ENCODE data around the gene RABL2A.
"Not testable (repeated sequence)": the region's sequence is repeated elsewhere in the genome, so short reads cannot be mapped to it uniquely, and the experiment has no call there.

The RABL2A gene

DNA sequence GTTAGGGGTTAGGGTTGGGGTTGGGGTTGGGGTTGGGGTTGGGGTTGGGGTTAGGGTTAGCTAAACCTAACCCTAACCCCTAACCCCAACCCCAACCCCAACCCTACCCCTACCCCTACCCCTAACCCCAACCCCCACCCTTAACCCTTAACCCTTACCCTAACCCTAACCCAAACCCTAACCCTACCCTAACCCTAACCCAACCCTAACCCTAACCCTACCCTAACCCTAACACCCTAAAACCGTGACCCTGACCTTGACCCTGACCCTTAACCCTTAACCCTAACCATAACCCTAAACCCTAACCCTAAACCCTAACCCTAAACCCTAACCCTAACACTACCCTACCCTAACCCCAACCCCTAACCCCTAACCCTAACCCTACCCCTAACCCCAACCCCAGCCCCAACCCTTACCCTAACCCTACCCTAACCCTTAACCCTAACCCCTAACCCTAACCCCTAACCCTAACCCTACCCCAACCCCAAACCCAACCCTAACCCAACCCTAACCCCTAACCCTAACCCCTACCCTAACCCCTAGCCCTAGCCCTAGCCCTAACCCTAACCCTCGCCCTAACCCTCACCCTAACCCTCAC, 24.1 kb upstream of the RABL2A start:
- TF ChIP-seq, protein P1, sequence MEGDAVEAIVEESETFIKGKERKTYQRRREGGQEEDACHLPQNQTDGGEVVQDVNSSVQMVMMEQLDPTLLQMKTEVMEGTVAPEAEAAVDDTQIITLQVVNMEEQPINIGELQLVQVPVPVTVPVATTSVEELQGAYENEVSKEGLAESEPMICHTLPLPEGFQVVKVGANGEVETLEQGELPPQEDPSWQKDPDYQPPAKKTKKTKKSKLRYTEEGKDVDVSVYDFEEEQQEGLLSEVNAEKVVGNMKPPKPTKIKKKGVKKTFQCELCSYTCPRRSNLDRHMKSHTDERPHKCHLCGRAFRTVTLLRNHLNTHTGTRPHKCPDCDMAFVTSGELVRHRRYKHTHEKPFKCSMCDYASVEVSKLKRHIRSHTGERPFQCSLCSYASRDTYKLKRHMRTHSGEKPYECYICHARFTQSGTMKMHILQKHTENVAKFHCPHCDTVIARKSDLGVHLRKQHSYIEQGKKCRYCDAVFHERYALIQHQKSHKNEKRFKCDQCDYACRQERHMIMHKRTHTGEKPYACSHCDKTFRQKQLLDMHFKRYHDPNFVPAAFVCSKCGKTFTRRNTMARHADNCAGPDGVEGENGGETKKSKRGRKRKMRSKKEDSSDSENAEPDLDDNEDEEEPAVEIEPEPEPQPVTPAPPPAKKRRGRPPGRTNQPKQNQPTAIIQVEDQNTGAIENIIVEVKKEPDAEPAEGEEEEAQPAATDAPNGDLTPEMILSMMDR (conservative IDR thresholded peaks at IDR 0.05; ENCODE audit: low read length), result no peak
- TF ChIP-seq EZH2phosphoT487 (IDR thresholded peaks at IDR 0.05; ENCODE audit: borderline replicate concordance), result no peak
- peak overlapping the region; percentile 70 for H3K4me3 ChIP-seq (ENCODE audit: low read length, poor library complexity, severe bottlenecking)
- no peaks in the 10 kb centered on the region for H3K36me3 ChIP-seq (ENCODE audit: insufficient read depth, low read length)
- H3K79me2 ChIP-seq (ENCODE audit: insufficient read depth, low read length), result no peaks in the 10 kb centered on the region
- H3K9me3 ChIP-seq (ENCODE audit: insufficient read depth, low read depth, low read length), result no peaks in the 10 kb centered on the region
- H3K9me2 ChIP-seq (replicated peaks; ENCODE audit: low read depth, low read length), result no peaks in the 10 kb centered on the region
- H3F3A ChIP-seq (ENCODE audit: low read depth), result no peaks in the 10 kb centered on the region
- no peaks in the 10 kb centered on the region for H3K4me1 ChIP-seq (ENCODE audit: insufficient read depth, low read length, poor library complexity, severe bottlenecking)
- no peaks in the 10 kb centered on the region for H3K27me3 ChIP-seq (ENCODE audit: insufficient read depth, low read length, poor library complexity, severe bottlenecking)
- peak overlapping the region; percentile 57; the same call in 1 of the 2 replicates for H2AFZ ChIP-seq (ENCODE audit: low read length)
- peak overlapping the region; percentile 45 for H3K4me2 ChIP-seq (ENCODE audit: low read depth, low read length, poor library complexity, severe bottlenecking)
- H3K9ac ChIP-seq (ENCODE audit: low read depth, low read length, poor library complexity, severe bottlenecking), result no peak overlapping the region
- no peaks in the 10 kb centered on the region for H4K20me1 ChIP-seq (ENCODE audit: insufficient read depth, low read length, poor library complexity, severe bottlenecking)

DNA sequence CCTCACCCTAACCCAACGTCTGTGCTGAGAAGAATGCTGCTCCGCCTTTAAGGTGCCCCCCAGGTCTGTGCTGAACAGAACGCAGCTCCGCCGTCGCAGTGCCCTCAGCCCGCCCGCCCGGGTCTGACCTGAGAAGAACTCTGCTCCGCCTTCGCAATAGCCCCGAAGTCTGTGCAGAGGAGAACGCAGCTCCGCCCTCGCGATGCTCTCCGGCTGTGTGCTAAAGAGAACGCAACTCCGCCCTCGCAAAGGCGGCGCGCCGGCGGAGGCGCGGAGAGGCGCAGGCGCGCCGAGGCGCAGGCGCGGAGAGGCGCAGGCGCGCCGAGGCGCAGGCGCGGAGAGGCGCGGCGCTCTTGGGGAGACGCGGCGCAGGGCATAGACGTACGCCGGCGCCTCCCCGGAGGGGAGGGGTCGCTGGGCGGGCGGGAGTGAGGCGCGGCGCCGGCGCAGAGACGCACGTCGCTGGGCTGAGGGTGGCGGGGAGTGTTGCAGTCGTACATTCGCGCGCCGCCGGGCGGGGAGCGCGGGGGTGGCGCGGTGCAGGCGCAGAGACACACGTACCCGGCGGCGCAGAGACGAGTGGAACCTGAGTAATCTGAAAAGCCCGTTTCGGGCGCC, 23.5 kb upstream of the RABL2A start:
- H3K9me3 ChIP-seq (ENCODE audit: insufficient read depth, low read depth, low read length); H3K79me2 ChIP-seq (ENCODE audit: insufficient read depth, low read length); H3K27me3 ChIP-seq (ENCODE audit: insufficient read depth, low read length, poor library complexity, severe bottlenecking); H3F3A ChIP-seq (ENCODE audit: low read depth); H4K20me1 ChIP-seq (ENCODE audit: insufficient read depth, low read length, poor library complexity, severe bottlenecking); H3K4me1 ChIP-seq (ENCODE audit: insufficient read depth, low read length, poor library complexity, severe bottlenecking); H3K36me3 ChIP-seq (ENCODE audit: insufficient read depth, low read length); H3K9me2 ChIP-seq (replicated peaks; ENCODE audit: low read depth, low read length): not testable (repeated sequence)
- Histone ChIP-seq H3K9ac (ENCODE audit: low read depth, low read length, poor library complexity, severe bottlenecking) (peak overlapping the region; percentile 66), H3K4me2 (ENCODE audit: low read depth, low read length, poor library complexity, severe bottlenecking) (peak overlapping the region; percentile 45), H2AFZ (ENCODE audit: low read length) (peak overlapping the region; percentile 80; the same call in 1 of the 2 replicates), H3K4me3 (ENCODE audit: low read length, poor library complexity, severe bottlenecking) (peak overlapping the region; percentile 70)

DNA sequence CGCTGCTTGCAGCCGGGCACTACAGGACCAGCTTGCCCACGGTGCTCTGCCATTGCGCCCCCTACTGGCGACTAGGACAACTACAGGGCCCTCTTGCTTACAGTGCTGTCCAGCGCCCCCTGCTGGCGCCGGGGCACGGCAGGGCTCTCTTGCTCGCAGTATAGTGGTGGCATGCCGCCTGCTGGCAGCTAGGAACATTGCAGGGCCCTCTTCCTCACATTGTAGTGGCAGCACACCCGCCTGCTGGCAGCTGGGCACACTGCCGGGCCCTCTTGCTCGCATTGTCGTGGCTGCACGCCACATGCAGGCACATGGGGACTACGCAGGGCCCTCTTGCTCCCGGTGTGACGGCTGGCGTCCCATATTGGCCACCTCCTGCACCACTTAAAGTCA, 23.0 kb upstream of the RABL2A start:
- TF ChIP-seq, protein P1 (conservative IDR thresholded peaks at IDR 0.05; ENCODE audit: low read length), result peak; percentile 87
- Histone ChIP-seq H3K9ac (ENCODE audit: low read depth, low read length, poor library complexity, severe bottlenecking) (peak overlapping the region; percentile 66), H3K4me3 (ENCODE audit: low read length, poor library complexity, severe bottlenecking) (peak overlapping the region; percentile 70), H2AFZ (ENCODE audit: low read length) (peak overlapping the region; percentile 80; the same call in 1 of the 2 replicates), H3K4me2 (ENCODE audit: low read depth, low read length, poor library complexity, severe bottlenecking) (peak overlapping the region; percentile 54)
- H3K79me2 ChIP-seq (ENCODE audit: insufficient read depth, low read length); H3K9me3 ChIP-seq (ENCODE audit: insufficient read depth, low read depth, low read length); H3K9me2 ChIP-seq (replicated peaks; ENCODE audit: low read depth, low read length); H3K36me3 ChIP-seq (ENCODE audit: insufficient read depth, low read length); H3K27me3 ChIP-seq (ENCODE audit: insufficient read depth, low read length, poor library complexity, severe bottlenecking); H4K20me1 ChIP-seq (ENCODE audit: insufficient read depth, low read length, poor library complexity, severe bottlenecking); H3K4me1 ChIP-seq (ENCODE audit: insufficient read depth, low read length, poor library complexity, severe bottlenecking); H3F3A ChIP-seq (ENCODE audit: low read depth): not testable (repeated sequence)

DNA sequence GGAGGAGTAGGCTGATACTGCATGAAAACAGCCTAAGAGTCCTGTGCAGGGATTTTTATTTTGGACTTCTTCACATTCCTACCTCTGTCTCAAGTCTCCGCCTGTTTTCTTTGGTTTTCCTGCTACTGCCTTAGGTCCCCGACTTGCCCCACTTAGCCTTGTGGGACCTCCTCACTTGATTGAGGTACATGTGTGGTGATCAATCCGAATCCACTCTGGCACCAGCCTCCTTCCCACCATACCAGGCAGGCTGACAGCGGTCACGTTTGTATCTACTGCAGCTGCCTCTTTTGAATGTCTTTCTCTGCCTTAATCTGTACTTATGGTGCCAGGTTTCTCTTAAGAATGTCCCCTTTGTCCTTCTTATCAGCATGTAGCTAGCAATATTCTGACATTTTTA, 22.4 kb upstream of the RABL2A start:
- not testable (repeated sequence) for H3K79me2 ChIP-seq (ENCODE audit: insufficient read depth, low read length); H3K9me2 ChIP-seq (replicated peaks; ENCODE audit: low read depth, low read length); H3K4me1 ChIP-seq (ENCODE audit: insufficient read depth, low read length, poor library complexity, severe bottlenecking); H3K9me3 ChIP-seq (ENCODE audit: insufficient read depth, low read depth, low read length); H3K36me3 ChIP-seq (ENCODE audit: insufficient read depth, low read length); H4K20me1 ChIP-seq (ENCODE audit: insufficient read depth, low read length, poor library complexity, severe bottlenecking); H3K27me3 ChIP-seq (ENCODE audit: insufficient read depth, low read length, poor library complexity, severe bottlenecking); H3F3A ChIP-seq (ENCODE audit: low read depth); H2AFZ ChIP-seq (ENCODE audit: low read length)
- Histone ChIP-seq H3K4me3 (ENCODE audit: low read length, poor library complexity, severe bottlenecking) (peak overlapping the region; percentile 70), H3K4me2 (ENCODE audit: low read depth, low read length, poor library complexity, severe bottlenecking) (peak overlapping the region; percentile 54), H3K9ac (ENCODE audit: low read depth, low read length, poor library complexity, severe bottlenecking) (peak overlapping the region; percentile 66)

DNA sequence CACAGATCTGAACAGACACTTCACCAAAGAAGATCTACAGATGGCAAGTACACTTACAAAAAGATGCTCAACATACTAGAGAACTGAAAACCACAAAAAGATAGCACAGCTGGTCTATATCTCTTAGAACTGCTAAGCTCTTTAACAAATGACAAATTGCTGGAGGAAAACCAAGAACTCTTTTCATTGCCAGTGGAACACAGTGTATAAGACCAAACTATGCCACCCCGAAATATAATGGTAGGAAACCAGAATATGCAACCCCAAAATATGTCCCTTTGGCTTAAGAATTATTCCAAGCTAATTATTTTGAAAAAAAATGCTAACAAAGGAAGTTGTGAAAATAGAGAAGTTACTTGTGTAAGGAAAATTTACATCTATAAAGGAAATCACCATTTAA, 21.0 kb upstream of the RABL2A start:
- H4K20me1 ChIP-seq (ENCODE audit: insufficient read depth, low read length, poor library complexity, severe bottlenecking); H2AFZ ChIP-seq (ENCODE audit: low read length); H3F3A ChIP-seq (ENCODE audit: low read depth); H3K4me1 ChIP-seq (ENCODE audit: insufficient read depth, low read length, poor library complexity, severe bottlenecking); H3K9me2 ChIP-seq (replicated peaks; ENCODE audit: low read depth, low read length); H3K4me3 ChIP-seq (ENCODE audit: low read length, poor library complexity, severe bottlenecking); H3K9me3 ChIP-seq (ENCODE audit: insufficient read depth, low read depth, low read length); H3K36me3 ChIP-seq (ENCODE audit: insufficient read depth, low read length); H3K27me3 ChIP-seq (ENCODE audit: insufficient read depth, low read length, poor library complexity, severe bottlenecking); H3K9ac ChIP-seq (ENCODE audit: low read depth, low read length, poor library complexity, severe bottlenecking); H3K4me2 ChIP-seq (ENCODE audit: low read depth, low read length, poor library complexity, severe bottlenecking); H3K79me2 ChIP-seq (ENCODE audit: insufficient read depth, low read length): not testable (repeated sequence)

DNA sequence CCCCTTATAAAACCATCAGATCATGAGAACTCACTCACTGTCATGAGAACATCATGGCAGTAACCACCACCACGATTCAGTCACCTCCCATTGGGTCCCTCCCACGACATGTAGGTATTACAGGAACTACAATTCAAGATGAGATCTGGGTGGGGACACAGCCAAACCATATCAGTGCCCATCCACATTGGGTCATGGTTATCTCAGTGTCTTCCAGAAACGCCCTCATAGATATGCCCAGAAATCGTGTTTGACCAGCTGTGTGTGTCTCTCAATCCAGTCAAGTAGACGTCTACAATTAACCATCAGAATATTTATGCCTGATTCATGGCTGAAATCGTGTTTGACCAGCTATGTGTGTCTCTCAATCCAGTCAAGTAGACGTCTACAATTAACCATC, 17.2 kb upstream of the RABL2A start:
- H3K27me3 ChIP-seq (ENCODE audit: insufficient read depth, low read length, poor library complexity, severe bottlenecking); H3K9me2 ChIP-seq (replicated peaks; ENCODE audit: low read depth, low read length): not testable (repeated sequence)

More for the DNA sequence above, 17.2 kb upstream of the RABL2A start:
- H4K20me1 ChIP-seq (ENCODE audit: insufficient read depth, low read length, poor library complexity, severe bottlenecking); H3K4me1 ChIP-seq (ENCODE audit: insufficient read depth, low read length, poor library complexity, severe bottlenecking); H3K9me3 ChIP-seq (ENCODE audit: insufficient read depth, low read depth, low read length); H3F3A ChIP-seq (ENCODE audit: low read depth); H3K36me3 ChIP-seq (ENCODE audit: insufficient read depth, low read length); H2AFZ ChIP-seq (ENCODE audit: low read length); H3K9ac ChIP-seq (ENCODE audit: low read depth, low read length, poor library complexity, severe bottlenecking); H3K4me2 ChIP-seq (ENCODE audit: low read depth, low read length, poor library complexity, severe bottlenecking); H3K4me3 ChIP-seq (ENCODE audit: low read length, poor library complexity, severe bottlenecking); H3K79me2 ChIP-seq (ENCODE audit: insufficient read depth, low read length): not testable (repeated sequence)
